GM19025 (cell line): Measurements from ENCODE around the gene ZNF619.

ENCODE experiments used
- ATAC-seq: cut with Tn5 transposase; IDR thresholded peaks from one replicate; pipeline ENCODE4 v1.9.1; 2021; ENCODE audit warnings: mild to moderate bottlenecking, low read depth, moderate library complexity; ENCODE audit not compliant: unreplicated experiment

The ZNF619 gene

GRCh38 chr3:40464339-40465110 is 12.4 kb upstream of the ZNF619 start:
- no peak for ATAC-seq

- ATAC-seq, result no peak
These were observed 11.9 kb upstream of the ZNF619 start for GRCh38 chr3:40465111-40465407.

- ATAC-seq, result no peak
These were observed 11.5 kb upstream of the ZNF619 start for GRCh38 chr3:40465456-40465855.

- no peak for ATAC-seq
These were observed 8.9 kb upstream of the ZNF619 start for GRCh38 chr3:40468018-40468417.

GRCh38 chr3:40470701-40471100 is 6.2 kb upstream of the ZNF619 start:
- no peak for ATAC-seq

GRCh38 chr3:40477666-40478065 is 744 bp downstream of the ZNF619 start:
- ATAC-seq, result no peak

GRCh38 chr3:40487172-40487571 is 10.2 kb downstream of the ZNF619 start:
- ATAC-seq, result no peak

GRCh38 chr3:40490916-40491315 is 14.0 kb downstream of the ZNF619 start:
- ATAC-seq, result no peak

- ATAC-seq, result no peak
These were observed 17.8 kb downstream of the ZNF619 start for GRCh38 chr3:40494698-40495097.

GRCh38 chr3:40497288-40497687 is 20.4 kb downstream of the ZNF619 start:
- no peak for ATAC-seq

GRCh38 chr3:40499952-40500351 is 23.0 kb downstream of the ZNF619 start:
- ATAC-seq, result no peak

GRCh38 chr3:40502034-40502433 is 25.1 kb downstream of the ZNF619 start:
- no peak for ATAC-seq

GRCh38 chr3:40504636-40505430 is 27.9 kb downstream of the ZNF619 start:
- ATAC-seq, result no peak

- ATAC-seq, result peak; percentile 66
These were observed 28.9 kb downstream of the ZNF619 start, which contains the start of gene ZNF620 for GRCh38 chr3:40505599-40506462. ZNF620 (plus strand) TSS chr3:40506039; CDS start chr3:40506353, 314 bp downstream.

- no peak for ATAC-seq
These were observed 34.3 kb downstream of the ZNF619 start for GRCh38 chr3:40511031-40511718.

- ATAC-seq, result no peak
These were observed 39.3 kb downstream of the ZNF619 start for GRCh38 chr3:40516201-40516600.

- no peak for ATAC-seq
These were observed 41.1 kb downstream of the ZNF619 start for GRCh38 chr3:40518067-40518466.

- no peak for ATAC-seq
These were observed 41.9 kb downstream of the ZNF619 start for GRCh38 chr3:40518848-40519247.

- ATAC-seq, result no peak
These were observed 44.3 kb downstream of the ZNF619 start for GRCh38 chr3:40521254-40521653.

GRCh38 chr3:40523781-40524180 is 46.9 kb downstream of the ZNF619 start:
- no peak for ATAC-seq

GRCh38 chr3:40524222-40524567 is 47.3 kb downstream of the ZNF619 start:
- no peak for ATAC-seq
